Trophoblast cell (in vitro differentiated cells and primary cell): Measurements from ENCODE around the gene SEMA3G.

Experiments used
- DNase-seq, 2 donors: peaks; one replicate each; pipeline ENCODE4 v3.0.0-alpha.2; 2016
- H2AFZ ChIP-seq: 2 replicates; pipeline ENCODE4 v1.6.1; 2013; ENCODE audit warnings: low read length, moderate library complexity, mild to moderate bottlenecking; ENCODE audit not compliant: insufficient read depth, poor library complexity
- H2AK5ac ChIP-seq: 2 replicates; pipeline ENCODE4 v1.6.1; 2013; ENCODE audit warnings: mild to moderate bottlenecking, low read length
- H2BK120ac ChIP-seq: 2 replicates; pipeline ENCODE4 v1.6.1; 2013; ENCODE audit warnings: low read length, mild to moderate bottlenecking, moderate library complexity; ENCODE audit not compliant: insufficient read depth, poor library complexity
- H2BK12ac ChIP-seq: 2 replicates; pipeline ENCODE4 v1.6.1; 2013; ENCODE audit warnings: mild to moderate bottlenecking, low read length, moderate library complexity
- H2BK5ac ChIP-seq: 2 replicates; pipeline ENCODE4 v1.6.1; 2013; ENCODE audit warnings: low read length, low read depth, moderate library complexity, mild to moderate bottlenecking; ENCODE audit not compliant: poor library complexity
- H3K14ac ChIP-seq: 2 replicates; pipeline ENCODE4 v1.6.1; 2013; ENCODE audit warnings: mild to moderate bottlenecking, low read length
- H3K18ac ChIP-seq: 2 replicates; pipeline ENCODE4 v1.6.1; 2013; ENCODE audit warnings: mild to moderate bottlenecking, low read length
- H3K23ac ChIP-seq: 2 replicates; pipeline ENCODE4 v1.6.1; 2013; ENCODE audit warnings: low read length
- H3K27ac ChIP-seq: 2 replicates; pipeline ENCODE4 v1.5.1; 2013; ENCODE audit warnings: low read depth, mild to moderate bottlenecking, inconsistent platforms, low read length, moderate library complexity
- H3K27me3 ChIP-seq: 2 replicates; pipeline ENCODE4 v1.6.1; 2013; ENCODE audit warnings: inconsistent platforms, mild to moderate bottlenecking, low read length, moderate library complexity; ENCODE audit not compliant: insufficient read depth
- H3K36me3 ChIP-seq, 2 experiments: 1 replicate in 1 of 2; 2 replicates in 1 of 2; pipeline ENCODE4 v1.6.1; 2013; ENCODE audit warnings: low read length in 2 of 2, mild to moderate bottlenecking in 2 of 2, moderate library complexity in 1 of 2; ENCODE audit not compliant: insufficient read depth in 2 of 2, control insufficient read depth in 1 of 2
- H3K4ac ChIP-seq: 2 replicates; pipeline ENCODE4 v1.6.1; 2013; ENCODE audit warnings: low read depth, mild to moderate bottlenecking, low read length, moderate library complexity
- H3K4me1 ChIP-seq, 2 experiments: 1 replicate in 1 of 2; 2 replicates in 1 of 2; pipeline ENCODE4 v1.6.1; 2013; ENCODE audit warnings: low read length in 2 of 2, mild to moderate bottlenecking in 2 of 2, moderate library complexity in 1 of 2; ENCODE audit not compliant: insufficient read depth in 2 of 2, control insufficient read depth in 1 of 2
- H3K4me2 ChIP-seq: 2 replicates; pipeline ENCODE4 v1.6.1; 2013; ENCODE audit warnings: inconsistent platforms, mild to moderate bottlenecking, low read length, moderate library complexity
- H3K4me3 ChIP-seq: 2 replicates; pipeline ENCODE4 v1.5.1; 2013; ENCODE audit warnings: mild to moderate bottlenecking, low read depth, low read length, inconsistent platforms
- H3K79me1 ChIP-seq: one replicate; pipeline ENCODE4 v1.6.1; 2013; ENCODE audit warnings: low read length
- H3K79me2 ChIP-seq: 2 replicates; pipeline ENCODE4 v1.6.1; 2013; ENCODE audit warnings: low read length, mild to moderate bottlenecking; ENCODE audit not compliant: control insufficient read depth, insufficient read depth, poor library complexity
- H3K9ac ChIP-seq: 2 replicates; pipeline ENCODE4 v1.6.1; 2013; ENCODE audit warnings: mild to moderate bottlenecking, low read length
- H3K9me3 ChIP-seq: 2 replicates; pipeline ENCODE4 v1.6.1; 2013; ENCODE audit warnings: low read depth, mild to moderate bottlenecking, control low read depth, inconsistent platforms, low read length; ENCODE audit not compliant: insufficient read depth
- H4K12ac ChIP-seq: 2 replicates; pipeline ENCODE4 v1.6.1; 2013; ENCODE audit warnings: low read depth, mild to moderate bottlenecking, low read length, moderate library complexity
- H4K8ac ChIP-seq: 2 replicates; pipeline ENCODE4 v1.6.1; 2013; ENCODE audit warnings: low read depth, mild to moderate bottlenecking, low read length, moderate library complexity
- H4K91ac ChIP-seq: one replicate; pipeline ENCODE4 v1.6.1; 2013; ENCODE audit warnings: low read depth, mild to moderate bottlenecking, low read length, moderate library complexity
- WGBS: extraction: QIAGEN DNeasy Blood & Tissue Kit; methylation state at CpG from one replicate; pipeline ENCODE4 v1.1.7; 2013; ENCODE audit warnings: missing lambda C conversion rate; ENCODE audit not compliant: insufficient read length, insufficient coverage; ENCODE audit errors: extremely low coverage; 5-methylcytosine and 5-hydroxymethylcytosine counted together

SEMA3G gene

DNA sequence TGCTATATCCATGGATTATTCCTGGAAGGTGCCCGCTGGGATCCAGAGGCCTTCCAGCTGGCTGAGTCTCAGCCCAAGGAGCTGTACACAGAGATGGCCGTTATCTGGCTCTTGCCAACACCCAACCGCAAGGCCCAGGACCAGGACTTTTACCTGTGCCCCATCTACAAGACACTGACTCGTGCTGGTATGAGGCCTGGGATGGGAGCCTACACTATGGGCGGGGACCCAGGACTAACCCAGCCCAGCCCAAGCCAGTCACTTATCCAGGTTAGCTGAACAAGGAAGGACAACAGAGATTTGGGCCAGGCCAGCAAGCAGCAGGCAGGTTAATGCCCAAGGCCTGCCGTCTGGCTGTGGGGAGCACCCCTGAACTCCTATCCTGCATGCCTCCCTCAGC is 45.3 kb downstream of the SEMA3G start:
- no peak overlapping the region for H4K91ac ChIP-seq
- no peak overlapping the region for H3K18ac ChIP-seq
- no peak overlapping the region for H3K23ac ChIP-seq
- H3K14ac ChIP-seq: no peak overlapping the region
- H2BK120ac ChIP-seq: no peak overlapping the region
- no CpG with 5 or more reads among the region's 6 CpGs for WGBS
- H3K9ac ChIP-seq: no peak overlapping the region
- no peaks in the 10 kb centered on the region for H3K79me2 ChIP-seq
- no peak overlapping the region for H2BK5ac ChIP-seq
- H4K8ac ChIP-seq: no peak overlapping the region
- H3K4me3 ChIP-seq: no peak overlapping the region
- H3K36me3 ChIP-seq: peaks cover 45 to 48% of the 10 kb centered on the region in 2 experiments
- no peak overlapping the region for H4K12ac ChIP-seq
- no peaks in the 10 kb centered on the region for H3K79me1 ChIP-seq
- H3K27me3 ChIP-seq: no peaks in the 10 kb centered on the region
- DNase-seq: no peak
- H3K4ac ChIP-seq: no peak overlapping the region
- H2BK12ac ChIP-seq: no peak overlapping the region
- H2AFZ ChIP-seq: no peak overlapping the region
- H3K4me2 ChIP-seq: no peak overlapping the region
- H3K27ac ChIP-seq: no peak overlapping the region
- no peak overlapping the region for H2AK5ac ChIP-seq
- peaks cover 5% of the 10 kb centered on the region in 2 experiments for H3K4me1 ChIP-seq
- H3K9me3 ChIP-seq: peaks cover 4% of the 10 kb centered on the region

DNA sequence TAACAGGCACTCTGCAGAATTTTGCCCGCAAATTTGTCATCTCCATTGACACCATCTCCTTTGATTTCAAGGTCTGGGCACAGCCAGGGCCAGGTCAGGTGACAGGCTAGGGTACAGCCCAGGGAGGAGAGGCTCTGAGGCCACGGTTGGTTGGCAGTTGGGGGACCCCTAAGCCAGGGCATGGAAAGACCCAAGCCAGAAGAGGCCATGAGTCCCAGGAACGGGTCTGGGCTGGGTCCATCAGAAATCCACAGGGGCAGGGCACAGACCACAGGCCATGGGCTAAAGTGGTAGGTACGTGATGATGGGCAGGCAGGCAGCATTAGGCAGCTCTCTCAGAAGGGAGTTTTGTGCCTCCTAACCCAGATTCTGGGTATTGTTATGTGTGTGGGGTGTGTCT is 45.8 kb downstream of the SEMA3G start:
- Histone ChIP-seq H3K4me3 (no peak overlapping the region), H3K9ac (no peak overlapping the region), H3K27me3 (no peaks in the 10 kb centered on the region), H3K23ac (no peak overlapping the region), H2AFZ (no peak overlapping the region), H4K8ac (no peak overlapping the region), H3K14ac (no peak overlapping the region), H3K27ac (no peak overlapping the region), H3K4ac (no peak overlapping the region), H4K12ac (no peak overlapping the region), H2BK12ac (no peak overlapping the region), H2BK5ac (no peak overlapping the region), H2BK120ac (no peak overlapping the region), H3K4me1 (peaks cover 5% of the 10 kb centered on the region in 2 experiments), H3K9me3 (peaks cover 4% of the 10 kb centered on the region), H3K4me2 (no peak overlapping the region), H3K18ac (no peak overlapping the region), H3K36me3 (peaks cover 40 to 43% of the 10 kb centered on the region in 2 experiments), H3K79me1 (no peaks in the 10 kb centered on the region), H2AK5ac (no peak overlapping the region), H3K79me2 (no peaks in the 10 kb centered on the region), H4K91ac (no peak overlapping the region)
- no CpG with 5 or more reads among the region's 4 CpGs for WGBS
- DNase-seq: no peak

DNA sequence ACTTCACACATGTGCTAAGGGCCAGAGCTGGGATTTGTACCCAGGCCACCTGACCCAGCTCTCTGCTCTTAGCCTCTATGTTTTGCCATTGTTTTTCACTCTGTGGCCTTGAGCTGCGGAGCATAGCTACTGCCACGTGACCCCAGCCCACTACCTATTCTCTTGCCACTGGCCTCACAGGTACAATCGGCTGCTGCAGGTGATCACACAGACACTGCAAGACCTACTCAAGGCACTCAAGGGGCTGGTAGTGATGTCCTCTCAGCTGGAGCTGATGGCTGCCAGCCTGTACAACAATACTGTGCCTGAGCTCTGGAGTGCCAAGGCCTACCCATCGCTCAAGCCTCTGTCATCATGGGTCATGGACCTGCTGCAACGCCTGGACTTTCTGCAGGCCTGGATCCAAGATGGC is 46.2 kb downstream of the SEMA3G start:
- Histone ChIP-seq H3K4me2 (no peak overlapping the region), H3K23ac (no peak overlapping the region), H3K9me3 (peaks cover 4% of the 10 kb centered on the region), H3K79me2 (no peaks in the 10 kb centered on the region), H2AFZ (no peak overlapping the region), H3K9ac (no peak overlapping the region), H3K18ac (no peak overlapping the region), H4K8ac (no peak overlapping the region), H3K27me3 (no peaks in the 10 kb centered on the region), H3K14ac (no peak overlapping the region), H2BK12ac (no peak overlapping the region), H4K91ac (no peak overlapping the region), H3K36me3 (peaks cover 35 to 39% of the 10 kb centered on the region in 2 experiments), H3K27ac (no peak overlapping the region), H2BK5ac (no peak overlapping the region), H3K4me1 (peaks cover 5% of the 10 kb centered on the region in 2 experiments), H2AK5ac (no peak overlapping the region), H3K4ac (no peak overlapping the region), H3K79me1 (no peaks in the 10 kb centered on the region), H2BK120ac (no peak overlapping the region), H4K12ac (no peak overlapping the region), H3K4me3 (no peak overlapping the region)
- DNase-seq: no peak
- no CpG with 5 or more reads among the region's 5 CpGs for WGBS

DNA sequence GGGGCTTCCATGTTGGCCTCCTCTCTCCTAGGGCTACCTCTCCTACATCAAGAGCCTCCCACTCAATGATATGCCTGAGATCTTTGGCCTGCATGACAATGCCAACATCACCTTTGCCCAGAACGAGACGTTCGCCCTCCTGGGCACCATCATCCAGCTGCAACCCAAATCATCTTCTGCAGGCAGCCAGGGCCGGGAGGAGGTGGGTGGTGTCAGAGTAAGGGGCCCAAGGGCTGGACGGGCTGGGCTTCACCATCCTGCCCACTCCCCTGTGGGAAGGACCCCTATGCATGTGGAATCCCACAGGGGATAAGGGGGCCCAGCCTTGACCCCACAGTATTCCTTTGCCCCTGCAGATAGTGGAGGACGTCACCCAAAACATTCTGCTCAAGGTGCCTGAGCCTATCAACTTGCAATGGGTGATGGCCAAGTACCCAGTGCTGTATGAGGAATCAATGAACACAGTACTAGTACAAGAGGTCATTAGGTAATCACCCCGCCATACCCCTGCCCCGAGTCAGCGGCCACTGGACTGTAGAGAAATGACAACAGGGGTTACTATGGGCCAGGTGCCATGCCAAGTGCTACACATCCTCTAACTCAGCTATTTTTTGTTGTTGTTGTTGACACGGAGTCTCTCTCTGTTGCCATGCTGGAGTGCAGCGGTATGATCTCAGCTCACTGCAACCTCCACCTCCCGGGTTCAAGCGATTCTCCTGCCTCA is 47.1 kb downstream of the SEMA3G start:
- Histone ChIP-seq H3K4me1 (peaks cover 5% of the 10 kb centered on the region in 2 experiments), H3K27me3 (no peaks in the 10 kb centered on the region), H3K79me1 (no peaks in the 10 kb centered on the region), H2AK5ac (no peak overlapping the region), H4K8ac (no peak overlapping the region), H2BK5ac (no peak overlapping the region), H4K12ac (no peak overlapping the region), H3K79me2 (no peaks in the 10 kb centered on the region), H3K4me3 (no peak overlapping the region), H2AFZ (no peak overlapping the region), H3K27ac (no peak overlapping the region), H2BK120ac (no peak overlapping the region), H3K14ac (no peak overlapping the region), H3K4ac (no peak overlapping the region), H3K9ac (no peak overlapping the region), H3K9me3 (no peaks in the 10 kb centered on the region), H3K18ac (no peak overlapping the region), H4K91ac (no peak overlapping the region), H3K36me3 (peaks cover 27 to 30% of the 10 kb centered on the region in 2 experiments), H3K23ac (no peak overlapping the region), H3K4me2 (no peak overlapping the region), H2BK12ac (no peak overlapping the region)
- WGBS: no CpG with 5 or more reads among the region's 13 CpGs
- DNase-seq: no peak
